Stimulated activated naive CD8-positive, alpha-beta T cell treated with anti-CD3 and anti-CD28 coated beads, Interleukin-15, amount 100 ng/mL, for 72 hours (primary cell): ENCODE measurements around the gene NLRP1.

Source experiments
- ATAC-seq: fragments of 150-1000 bp; cut with Tn5 transposase; 2 replicates; pipeline ENCODE4 v1.10.0; 2021; ENCODE audit warnings: mild to moderate bottlenecking, moderate library complexity
- DNase-seq, 2 donors: peaks; one replicate each; pipeline ENCODE4 v3.0.0; 2021 to 2022
- H3K27ac Mint-ChIP-seq, 2 donors: one replicate each; pipeline ENCODE4 v1.8.0; 2022; ENCODE audit warnings: mild to moderate bottlenecking in 2 of 2, mixed read lengths in 2 of 2, moderate library complexity in 2 of 2
- H3K27me3 Mint-ChIP-seq: one replicate; pipeline ENCODE4 v1.8.0; 2022; ENCODE audit warnings: mixed read lengths
- H3K4me1 Mint-ChIP-seq: one replicate; pipeline ENCODE4 v1.8.0; 2022; ENCODE audit warnings: mild to moderate bottlenecking, mixed read lengths
- H3K4me3 Mint-ChIP-seq, 2 donors: one replicate each; pipeline ENCODE4 v1.8.0; 2022; ENCODE audit warnings: mild to moderate bottlenecking in 2 of 2, mixed read lengths in 2 of 2, moderate library complexity in 1 of 2
- H3K9me3 Mint-ChIP-seq, 2 donors: one replicate each; pipeline ENCODE4 v1.8.0; 2022; ENCODE audit warnings: mixed read lengths in 2 of 2

Gene NLRP1

DNA sequence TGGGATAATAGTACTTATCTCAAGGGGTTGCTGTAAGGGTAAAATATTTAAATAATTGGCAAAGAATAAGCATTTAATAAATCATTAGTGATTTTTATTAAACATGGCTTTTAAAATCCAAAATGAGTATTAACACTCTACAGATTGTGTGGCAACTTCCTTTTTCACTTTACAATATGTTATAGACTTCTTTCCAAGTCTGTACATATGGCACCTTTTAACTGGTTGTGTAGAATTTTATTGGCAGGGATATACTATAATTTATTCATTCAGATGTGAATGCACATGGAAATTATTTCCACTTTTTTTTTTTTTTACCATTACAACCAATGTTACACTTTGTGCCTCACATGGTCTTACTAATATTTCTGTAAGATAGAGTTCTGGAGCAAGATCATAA lies 15.7 kb upstream of the NLRP1 start:
- H3K27ac Mint-ChIP-seq, result no peak overlapping the region
- H3K4me3 Mint-ChIP-seq, result no peak overlapping the region
- H3K27me3 Mint-ChIP-seq, result peaks cover 59% of the 10 kb centered on the region
- no peaks in the 10 kb centered on the region for H3K9me3 Mint-ChIP-seq
- ATAC-seq (no peak), DNase-seq (no peak)
- no peaks in the 10 kb centered on the region for H3K4me1 Mint-ChIP-seq

- Mint-ChIP-seq H3K27ac (peak overlapping the region in 1 of 2 donors; percentile 89), H3K9me3 (no peaks in the 10 kb centered on the region), H3K4me1 (no peaks in the 10 kb centered on the region), H3K27me3 (peaks cover 62% of the 10 kb centered on the region), H3K4me3 (no peak overlapping the region)
- no peak for DNase-seq
- ATAC-seq, result no peak
Observed at GRCh38 chr17:5598457-5598856, 14.1 kb upstream of the NLRP1 start.

- Mint-ChIP-seq H3K4me3 (no peak overlapping the region), H3K27me3 (peaks cover 50% of the 10 kb centered on the region)
Observed at GRCh38 chr17:5596421-5596820, 12.1 kb upstream of the NLRP1 start.

GRCh38 chr17:5595831-5596230 lies 11.5 kb upstream of the NLRP1 start:
- no peak for ATAC-seq
- H3K4me3 Mint-ChIP-seq, result no peak overlapping the region
- H3K4me1 Mint-ChIP-seq, result no peaks in the 10 kb centered on the region
- no peak overlapping the region for H3K27ac Mint-ChIP-seq
- peaks cover 45% of the 10 kb centered on the region for H3K27me3 Mint-ChIP-seq
- no peaks in the 10 kb centered on the region for H3K9me3 Mint-ChIP-seq
- DNase-seq, result no peak

More at GRCh38 chr17:5596421-5596820, 12.1 kb upstream of the NLRP1 start:
- Mint-ChIP-seq H3K4me1 (no peaks in the 10 kb centered on the region), H3K9me3 (no peaks in the 10 kb centered on the region), H3K27ac (peak overlapping the region in 1 of 2 donors; percentile 94)
- no peak for ATAC-seq
- DNase-seq, result no peak

- Mint-ChIP-seq H3K4me3 (no peak overlapping the region), H3K4me1 (peaks cover 7% of the 10 kb centered on the region), H3K27me3 (peaks cover 30% of the 10 kb centered on the region), H3K27ac (no peak overlapping the region), H3K9me3 (no peaks in the 10 kb centered on the region)
- ATAC-seq (peak; percentile 50), DNase-seq (no peak)
Observed at GRCh38 chr17:5592382-5592781, 8.1 kb upstream of the NLRP1 start.

DNA sequence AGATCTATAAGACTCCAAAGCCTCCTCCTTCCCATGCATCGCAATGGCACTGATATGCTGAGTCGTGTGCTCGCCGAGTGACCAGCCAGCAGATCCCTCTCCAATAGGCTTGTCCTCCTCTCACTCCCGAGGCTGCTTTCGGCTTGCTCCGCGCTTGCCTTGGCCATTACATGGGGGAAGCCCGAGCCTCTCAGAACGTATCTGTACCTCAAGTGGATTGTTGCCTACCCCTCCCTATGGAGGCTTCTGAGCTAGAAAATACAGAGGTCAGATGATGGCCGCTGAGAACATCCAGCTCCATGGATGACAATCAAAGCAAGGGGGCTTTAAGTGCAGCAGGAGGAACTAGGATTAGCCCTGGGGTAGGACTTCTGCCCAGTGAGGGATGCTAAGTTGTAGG lies 7.7 kb upstream of the NLRP1 start:
- no peak for ATAC-seq
- peaks cover 11% of the 10 kb centered on the region for H3K4me1 Mint-ChIP-seq
- DNase-seq, result no peak
- peaks cover 25% of the 10 kb centered on the region for H3K27me3 Mint-ChIP-seq
- no peaks in the 10 kb centered on the region for H3K9me3 Mint-ChIP-seq
- H3K4me3 Mint-ChIP-seq, result no peak overlapping the region
- H3K27ac Mint-ChIP-seq, result peak overlapping the region in 1 of 2 donors; percentile 55

DNA sequence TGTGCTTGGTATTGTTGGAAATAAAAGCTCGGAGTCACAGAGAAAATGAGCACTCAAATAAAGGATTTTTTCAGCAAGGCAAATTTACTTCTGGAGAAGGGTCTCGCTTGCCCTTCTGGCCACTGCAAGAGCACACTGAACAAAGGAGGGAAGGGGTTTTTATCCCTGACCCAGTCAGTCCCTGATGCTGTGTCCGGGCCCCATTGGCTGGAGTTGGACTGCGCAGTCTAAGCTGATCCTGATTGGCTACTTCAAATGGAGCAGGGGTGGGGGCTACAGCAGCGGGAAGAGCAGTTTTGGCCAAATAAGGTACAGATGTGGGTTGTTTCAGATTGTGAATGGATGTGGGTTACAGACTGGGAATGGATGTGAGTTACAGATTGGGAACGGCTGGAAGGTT lies 4.3 kb upstream of the NLRP1 start:
- Mint-ChIP-seq H3K4me1 (peaks cover 39% of the 10 kb centered on the region), H3K9me3 (no peaks in the 10 kb centered on the region), H3K27me3 (peaks cover 3% of the 10 kb centered on the region), H3K4me3 (no peak overlapping the region), H3K27ac (no peak overlapping the region)
- ATAC-seq (no peak), DNase-seq (no peak)

DNA sequence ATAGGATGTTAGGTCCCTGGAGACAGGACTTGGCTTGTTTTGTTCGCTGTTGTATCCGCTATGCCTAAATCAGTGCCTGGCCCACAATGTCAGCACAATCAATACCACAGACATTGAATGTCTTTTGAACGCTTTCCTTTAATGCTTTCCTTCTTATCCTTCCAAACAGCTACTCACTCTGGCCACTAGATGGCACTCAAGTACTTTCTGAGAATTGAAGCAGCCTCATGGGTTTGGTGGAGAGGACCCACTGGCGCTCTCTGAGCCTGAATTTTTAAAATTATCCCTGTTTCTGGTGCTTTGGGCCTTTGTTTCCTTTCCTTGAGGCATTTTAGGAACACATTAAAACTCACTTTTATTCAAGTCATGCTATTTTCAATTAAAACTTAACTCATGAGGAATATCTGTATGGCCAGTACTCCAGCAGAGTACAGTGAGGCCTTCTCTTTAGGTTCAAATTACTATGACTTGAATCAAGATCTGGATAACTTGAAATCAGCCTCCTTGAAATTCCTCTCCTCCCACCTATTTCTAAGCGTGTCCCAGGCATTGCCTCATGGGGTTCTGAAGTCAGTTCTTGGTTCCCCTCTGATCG lies 3.2 kb upstream of the NLRP1 start:
- no peak overlapping the region for H3K4me3 Mint-ChIP-seq
- no peaks in the 10 kb centered on the region for H3K27me3 Mint-ChIP-seq
- DNase-seq (peak; percentile 59 to 65), ATAC-seq (no peak)
- peaks cover 50% of the 10 kb centered on the region for H3K4me1 Mint-ChIP-seq
- peak overlapping the region in 1 of 2 donors; percentile 84 for H3K27ac Mint-ChIP-seq
- no peaks in the 10 kb centered on the region for H3K9me3 Mint-ChIP-seq

GRCh38 chr17:5585836-5586521 lies 1.7 kb upstream of the NLRP1 start:
- H3K27me3 Mint-ChIP-seq, result no peaks in the 10 kb centered on the region
- peak overlapping the region; percentile 14 to 66 for H3K4me3 Mint-ChIP-seq
- peaks cover 65% of the 10 kb centered on the region for H3K4me1 Mint-ChIP-seq
- peak overlapping the region; percentile 68 to 81 for H3K27ac Mint-ChIP-seq
- DNase-seq (peak in 1 of 2 donors; percentile 56), ATAC-seq (peak; percentile 34)
- H3K9me3 Mint-ChIP-seq, result no peaks in the 10 kb centered on the region

GRCh38 chr17:5585287-5585794 lies 1.0 kb upstream of the NLRP1 start:
- H3K4me3 Mint-ChIP-seq, result peak overlapping the region in 1 of 2 donors; percentile 98
- peaks cover 72% of the 10 kb centered on the region for H3K4me1 Mint-ChIP-seq
- no peaks in the 10 kb centered on the region for H3K27me3 Mint-ChIP-seq
- ATAC-seq, result no peak
- peak overlapping the region in 1 of 2 donors; percentile 49 for H3K27ac Mint-ChIP-seq
- H3K9me3 Mint-ChIP-seq, result no peaks in the 10 kb centered on the region
- DNase-seq, result no peak

- DNase-seq, result no peak
- Mint-ChIP-seq H3K27ac (peak overlapping the region; percentile 97 to 98), H3K4me3 (peak overlapping the region; percentile 98), H3K4me1 (peaks cover 77% of the 10 kb centered on the region), H3K27me3 (no peaks in the 10 kb centered on the region), H3K9me3 (no peaks in the 10 kb centered on the region)
- ATAC-seq, result peak; percentile 30
Observed at GRCh38 chr17:5583426-5584382, 605 bp downstream of the NLRP1 start.

DNA sequence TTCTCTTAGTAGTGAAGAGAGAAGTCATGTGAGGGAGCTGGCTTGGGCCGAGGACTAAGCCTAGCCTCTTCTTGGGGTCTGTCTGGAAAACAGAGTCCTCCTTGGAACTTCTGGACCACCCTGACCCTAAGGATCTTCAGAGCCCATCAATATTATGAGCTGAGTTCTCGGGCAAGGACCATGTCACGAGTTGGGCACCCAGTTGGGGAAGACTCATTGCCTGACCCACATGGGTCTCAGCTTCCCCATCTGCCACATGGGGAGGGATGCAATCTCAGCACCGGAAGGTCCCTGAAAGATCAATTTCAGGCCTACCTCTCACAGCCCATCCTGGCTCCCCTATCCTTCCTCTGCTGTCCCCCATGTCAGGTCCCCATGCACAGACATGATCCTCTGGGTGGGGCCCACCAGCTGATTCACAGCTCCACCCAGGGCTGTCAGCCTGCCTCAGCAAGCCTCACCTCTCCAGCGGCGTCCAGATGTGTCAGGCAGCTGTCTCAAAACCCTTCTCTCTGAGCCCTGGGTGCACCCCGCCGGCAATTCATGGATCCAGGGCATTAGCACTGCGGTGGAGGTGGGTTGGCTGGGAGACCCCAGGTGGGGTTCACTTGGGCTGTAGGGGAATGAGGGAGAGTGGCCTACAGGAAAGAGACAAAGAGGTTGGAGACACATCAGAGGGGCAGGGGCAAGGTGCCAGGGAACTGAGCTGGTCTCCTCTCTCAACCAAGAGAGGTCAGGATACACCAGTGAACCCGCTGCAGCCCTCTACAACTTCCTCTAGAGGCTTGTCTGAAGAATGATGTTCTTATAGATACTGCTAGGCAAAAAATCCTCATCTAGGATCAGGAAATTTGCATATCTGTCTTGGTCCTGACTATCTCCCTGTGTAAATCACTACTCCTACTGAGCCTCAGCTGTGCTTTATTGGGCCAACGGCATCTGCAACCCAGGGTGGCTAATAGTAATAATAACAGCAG lies 1.8 kb downstream of the NLRP1 start:
- Mint-ChIP-seq H3K4me3 (peak overlapping the region; percentile 98), H3K27me3 (no peaks in the 10 kb centered on the region), H3K4me1 (peaks cover 76% of the 10 kb centered on the region), H3K9me3 (no peaks in the 10 kb centered on the region), H3K27ac (peak overlapping the region; percentile 75 to 84)
- DNase-seq, result no peak
- ATAC-seq, result no peak

DNA sequence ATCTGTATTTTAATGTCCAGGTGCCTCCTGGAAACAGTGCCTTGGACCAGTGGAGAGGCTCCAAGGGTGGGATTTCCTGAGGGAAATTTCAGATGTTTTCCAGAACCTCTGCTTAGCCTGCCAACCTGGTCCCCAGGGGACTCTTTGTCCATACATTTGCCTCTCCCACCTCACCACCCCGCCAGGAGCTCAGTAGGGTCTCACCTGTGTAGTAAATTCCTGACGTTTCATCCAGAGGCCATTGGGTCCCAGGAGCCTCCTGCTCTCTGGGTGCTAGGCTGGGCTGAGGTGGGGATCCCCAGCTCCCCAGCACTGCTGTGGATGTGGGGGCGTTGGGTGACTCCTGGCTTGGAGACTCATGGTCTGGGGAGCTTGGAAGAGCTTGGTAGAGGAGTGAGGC lies 2.7 kb downstream of the NLRP1 start:
- H3K4me3 Mint-ChIP-seq, result peak overlapping the region in 1 of 2 donors; percentile 34
- no peaks in the 10 kb centered on the region for H3K9me3 Mint-ChIP-seq
- DNase-seq, result no peak
- peaks cover 75% of the 10 kb centered on the region for H3K4me1 Mint-ChIP-seq
- H3K27me3 Mint-ChIP-seq, result no peaks in the 10 kb centered on the region
- ATAC-seq, result no peak
- H3K27ac Mint-ChIP-seq, result peak overlapping the region in 1 of 2 donors; percentile 88

DNA sequence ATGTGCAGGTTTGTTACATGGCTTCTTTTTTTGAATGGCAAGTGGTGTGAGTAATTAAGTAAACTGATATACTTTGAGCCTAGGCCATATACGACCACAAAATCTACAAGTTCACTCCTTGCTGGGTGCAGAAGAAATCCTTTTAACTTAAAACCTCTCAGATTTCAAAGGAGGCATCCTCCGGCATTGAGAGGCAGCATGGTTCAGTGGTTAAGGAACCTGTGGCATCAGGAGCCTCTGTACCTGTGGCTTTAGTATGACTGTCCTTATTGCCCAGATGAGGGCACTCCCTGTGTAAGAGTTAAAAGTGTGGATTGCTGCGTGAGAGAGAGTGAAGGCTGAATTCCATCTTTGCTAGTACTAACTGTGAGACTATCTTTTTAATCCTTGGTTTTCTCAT lies 3.3 kb downstream of the NLRP1 start:
- no peaks in the 10 kb centered on the region for H3K27me3 Mint-ChIP-seq

More for the DNA sequence above, 3.3 kb downstream of the NLRP1 start:
- Mint-ChIP-seq H3K4me3 (no peak overlapping the region), H3K4me1 (peaks cover 70% of the 10 kb centered on the region), H3K27ac (peak overlapping the region in 1 of 2 donors; percentile 62), H3K9me3 (no peaks in the 10 kb centered on the region)
- DNase-seq (no peak), ATAC-seq (no peak)
